Esophagus squamous epithelium (tissue), 5 donors: Measurements from ENCODE around the gene FITM1. TPM values are rescaled to one million over a fixed set of nuclear protein-coding genes. Genes with fewer than 3 reads are reported as not detected.

Source experiments
- DNase-seq: peaks from one replicate; lab custom pipeline; 2025; lab: John Stamatoyannopoulos, UW
- H3K27ac ChIP-seq, 4 donors: fragments of 200-600 bp; sonication (generic); one replicate each; pipeline ENCODE4 v1.5.1; 2016 to 2019; ENCODE audit warnings: mild to moderate bottlenecking in 1 of 4
- H3K27me3 ChIP-seq, 4 donors: fragments of 200-600 bp; sonication (generic); 1 replicate in 3 of 4; 2 replicates in 1 of 4; pipeline versions ENCODE4 v1.5.1 to v1.6.0; 2017 to 2021; ENCODE audit warnings: antibody characterized with exemption in 1 of 4
- H3K36me3 ChIP-seq, 3 donors: fragments of 200-600 bp; sonication (generic); one replicate each; pipeline ENCODE4 v1.5.1; 2016 to 2019
- H3K4me1 ChIP-seq, 3 donors: fragments of 200-600 bp; sonication (generic); one replicate each; pipeline ENCODE4 v1.5.1; 2017 to 2019
- H3K4me3 ChIP-seq, 4 donors: fragments of 200-600 bp; sonication (generic); 1 replicate in 3 of 4; 2 replicates in 1 of 4; pipeline ENCODE4 v1.5.1; 2016 to 2019; ENCODE audit warnings: mild to moderate bottlenecking in 2 of 4, moderate library complexity in 1 of 4
- H3K9me3 ChIP-seq, 3 donors: fragments of 200-600 bp; sonication (generic); one replicate each; pipeline ENCODE4 v1.5.1; 2016 to 2019
- CTCF ChIP-seq, 6 experiments: fragments of 450-650 bp in 4 of 6; fragments of 200-600 bp in 2 of 6; sonication (generic) in 2 of 6; IDR thresholded peaks; one replicate each; pipeline ENCODE4 v1.5.1; 2016 to 2019; ENCODE audit warnings: antibody characterized with exemption in 6 of 6, mild to moderate bottlenecking in 4 of 6, moderate library complexity in 4 of 6
- POLR2A ChIP-seq, 4 donors: fragments of 450-650 bp; IDR thresholded peaks; one replicate each; pipeline ENCODE4 v1.6.1; 2017; ENCODE audit warnings: antibody characterized with exemption in 4 of 4, mild to moderate bottlenecking in 4 of 4, moderate library complexity in 3 of 4
- WGBS, 2 donors: methylation state at CpG; one replicate each; pipeline ENCODE4 v1.1.5; 2018; 5-methylcytosine and 5-hydroxymethylcytosine counted together
- intact Hi-C: fragments of 100-400 bp; cut with DNase I; formaldehyde crosslinking; loops from one replicate; pipeline ENCODE4 v1.15.0; 2022
- total RNA-seq, 4 donors: library from RNA; depleted of rRNA; stranded (reverse); fragments of >200 nt; gene quantifications; one replicate each; pipeline ENCODE4 v1.1.0, GENCODE V29; 2016
- donor health status: DM: yes; HTN: yes; CAD: no.

The FITM1 gene
- total RNA-seq, 4 donors from 2014 or later, result 0.42 to 3.7 (median 0.95) TPM; not detected in 1

- intact Hi-C loops, result no loop called here
- WGBS, 2 donors, result 80 to 94% methylated on average over 3 of the region's 3 CpGs
- Histone ChIP-seq H3K36me3 (peaks cover 16 to 62% (median 28%) of the 10 kb centered on the region in 3 donors), H3K4me1 (peaks cover 23 to 47% (median 23%) of the 10 kb centered on the region in 3 donors), H3K27me3 (no peaks in the 10 kb centered on the region), H3K9me3 (no peaks in the 10 kb centered on the region), H3K27ac (no peak overlapping the region), H3K4me3 (no peak overlapping the region)
- DNase-seq, result no peak
- TF ChIP-seq POLR2A (IDR thresholded peaks at IDR 0.05) (no peak), CTCF (IDR thresholded peaks at IDR 0.05) (no peak)
These were observed 19.0 kb downstream of the FITM1 start for GRCh38 chr14:24149302-24149969.

GRCh38 chr14:24150061-24150460 is 19.6 kb downstream of the FITM1 start:
- H3K27me3 ChIP-seq, result no peaks in the 10 kb centered on the region
- 90 to 100% methylated on average over 2 to 7 of the region's 9 CpGs for WGBS, 2 donors
- H3K36me3 ChIP-seq, result peaks cover 23 to 68% (median 31%) of the 10 kb centered on the region in 3 donors
- H3K9me3 ChIP-seq, result no peaks in the 10 kb centered on the region
- no peak overlapping the region for H3K4me3 ChIP-seq
- no peak for DNase-seq
- H3K27ac ChIP-seq, result no peak overlapping the region
- no peak for TF ChIP-seq POLR2A (IDR thresholded peaks at IDR 0.05)
- no peak for TF ChIP-seq CTCF (IDR thresholded peaks at IDR 0.05)
- intact Hi-C loops, result no loop called here
- H3K4me1 ChIP-seq, result peaks cover 18 to 40% (median 19%) of the 10 kb centered on the region in 3 donors

GRCh38 chr14:24150567-24150966 is 20.1 kb downstream of the FITM1 start:
- Histone ChIP-seq H3K27ac (no peak overlapping the region), H3K4me3 (no peak overlapping the region), H3K27me3 (no peaks in the 10 kb centered on the region), H3K9me3 (no peaks in the 10 kb centered on the region), H3K36me3 (peaks cover 28 to 73% (median 36%) of the 10 kb centered on the region in 3 donors), H3K4me1 (peaks cover 13 to 35% (median 14%) of the 10 kb centered on the region in 3 donors)
- intact Hi-C loops, result no loop called here
- WGBS, 2 donors, result 67 to 72% methylated on average over 1 to 2 of the region's 9 CpGs
- TF ChIP-seq POLR2A (IDR thresholded peaks at IDR 0.05) (no peak), CTCF (IDR thresholded peaks at IDR 0.05) (no peak)
- DNase-seq, result no peak

- DNase-seq, result no peak
- intact Hi-C loops, result no loop called here
- Histone ChIP-seq H3K27ac (no peak overlapping the region), H3K27me3 (no peaks in the 10 kb centered on the region), H3K36me3 (peaks cover 30 to 77% (median 40%) of the 10 kb centered on the region in 3 donors), H3K4me3 (no peak overlapping the region), H3K4me1 (peaks cover 9 to 31% (median 10%) of the 10 kb centered on the region in 3 donors), H3K9me3 (no peaks in the 10 kb centered on the region)
- 67 to 92% methylated on average over 3 to 7 of the region's 9 CpGs for WGBS, 2 donors
- TF ChIP-seq CTCF (IDR thresholded peaks at IDR 0.05) (no peak), POLR2A (IDR thresholded peaks at IDR 0.05) (no peak)
These were observed 20.5 kb downstream of the FITM1 start for GRCh38 chr14:24150993-24151392.

- DNase-seq, result no peak
- Histone ChIP-seq H3K4me1 (peaks cover 8 to 28% (median 9%) of the 10 kb centered on the region in 3 donors), H3K36me3 (peaks cover 30 to 83% (median 46%) of the 10 kb centered on the region in 3 donors), H3K27me3 (no peaks in the 10 kb centered on the region), H3K9me3 (no peaks in the 10 kb centered on the region), H3K27ac (no peak overlapping the region), H3K4me3 (no peak overlapping the region)
- WGBS, 2 donors, result 89 to 96% methylated on average over 7 to 10 of the region's 16 CpGs
- TF ChIP-seq POLR2A (IDR thresholded peaks at IDR 0.05) (no peak), CTCF (IDR thresholded peaks at IDR 0.05) (no peak)
- intact Hi-C loops, result no loop called here
These were observed 21.1 kb downstream of the FITM1 start for GRCh38 chr14:24151404-24152080.
